Stimulated activated CD8-positive, alpha-beta memory T cell treated with anti-CD3 and anti-CD28 coated beads, Interleukin-15, amount 100 ng/mL, for 1 hour (primary cell): ENCODE measurements around the gene RBFOX2.
"Not testable (repeated sequence)": the region's sequence is repeated elsewhere in the genome, so short reads cannot be mapped to it uniquely, and the experiment has no call there.

Experiments
- DNase-seq: peaks from one replicate; pipeline ENCODE4 v3.0.0-alpha.2; 2020; ENCODE audit warnings: low read depth

RBFOX2 gene

DNA sequence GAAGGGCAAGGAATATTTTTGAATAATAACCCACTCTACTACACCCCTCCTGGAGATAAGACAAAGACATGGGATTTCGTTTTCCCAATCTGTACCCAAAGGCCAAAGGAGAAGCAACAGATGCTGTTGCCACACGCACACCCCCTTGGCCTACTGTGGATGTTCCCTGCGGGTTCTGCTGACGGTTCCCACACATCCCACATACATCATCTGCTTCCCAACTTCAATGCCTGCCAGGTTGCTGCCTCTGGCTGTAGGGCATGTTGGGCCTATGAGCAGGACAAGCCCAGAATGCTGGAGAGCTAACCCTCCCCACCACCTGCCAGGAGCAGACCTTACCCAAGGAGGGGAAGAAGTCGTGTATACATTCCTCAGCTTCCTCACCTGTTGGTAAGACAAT is 13.6 kb upstream of the RBFOX2 start:
- DNase-seq, result no peak

DNA sequence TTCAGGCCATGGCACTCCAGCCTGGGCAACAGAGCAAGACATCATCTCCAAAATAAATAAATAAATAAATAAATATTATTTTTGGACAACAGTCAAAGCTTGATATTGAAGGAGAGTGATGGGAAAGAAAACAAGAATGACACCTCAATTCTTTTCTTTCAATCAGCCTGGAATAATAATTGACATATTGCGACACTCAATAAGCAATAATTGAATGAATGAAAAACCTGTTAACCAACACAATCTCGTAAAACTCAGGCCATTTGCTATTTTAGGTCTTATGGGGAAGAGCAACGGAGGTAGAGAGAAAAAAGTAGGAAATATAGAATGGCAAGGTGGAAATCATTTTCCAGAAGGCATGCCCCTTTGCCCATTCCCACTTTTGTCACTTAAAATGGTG is 10.5 kb upstream of the RBFOX2 start:
- DNase-seq, result no peak

DNA sequence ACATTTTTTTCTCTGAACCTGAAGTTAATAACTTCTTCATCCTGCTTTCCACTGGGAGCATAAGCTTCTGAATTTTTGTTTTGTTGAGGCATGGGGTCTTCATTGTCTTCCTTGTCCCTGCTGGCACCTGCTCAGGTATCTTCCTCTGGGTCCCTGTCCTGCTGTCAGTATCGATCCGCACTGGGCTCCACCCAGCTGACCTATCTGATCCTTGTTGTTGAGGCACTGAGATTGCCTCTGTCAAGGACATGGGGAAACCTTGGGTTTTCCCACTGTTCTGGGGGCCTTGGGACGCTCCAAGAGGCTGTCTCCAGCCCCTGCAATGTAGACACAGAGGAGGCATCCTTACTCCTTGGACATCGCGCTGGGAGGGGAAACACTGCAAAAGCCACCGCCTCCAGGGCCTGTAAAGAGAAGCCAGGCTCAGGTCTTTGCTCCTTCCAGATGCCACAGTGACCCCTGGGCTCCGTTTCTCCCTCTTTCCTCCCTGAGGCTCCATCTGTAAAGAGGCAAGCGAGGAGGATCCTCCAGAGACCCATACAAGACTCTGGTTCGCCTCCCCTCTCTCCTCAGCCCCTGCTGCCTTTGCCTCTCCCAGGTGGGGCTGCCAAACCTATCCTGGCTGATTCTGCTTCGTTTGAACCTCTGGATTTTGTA is 8.6 kb upstream of the RBFOX2 start:
- DNase-seq, result no peak

DNA sequence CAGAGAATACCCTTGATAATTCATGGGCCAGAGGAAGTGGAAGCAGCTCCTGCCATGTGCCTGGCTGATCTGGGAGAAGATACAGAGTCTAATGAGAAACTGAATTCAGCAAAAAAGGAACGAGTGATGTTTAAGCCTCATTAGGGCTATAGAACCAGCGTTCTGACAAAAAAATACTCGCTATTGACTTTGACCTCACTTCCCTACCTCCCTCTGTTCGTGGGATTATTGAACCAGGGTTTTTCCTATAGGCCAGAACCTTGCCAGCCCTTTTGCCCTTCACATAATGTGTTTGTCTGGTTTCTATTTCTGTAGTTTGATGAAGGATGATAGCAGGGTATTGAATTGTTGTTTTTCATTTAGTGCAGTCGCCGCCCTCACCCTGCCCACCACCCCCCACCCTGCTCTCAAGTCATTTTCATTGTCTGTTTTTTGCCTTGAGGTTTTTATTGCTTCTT is 7.6 kb upstream of the RBFOX2 start:
- no peak for DNase-seq

DNA sequence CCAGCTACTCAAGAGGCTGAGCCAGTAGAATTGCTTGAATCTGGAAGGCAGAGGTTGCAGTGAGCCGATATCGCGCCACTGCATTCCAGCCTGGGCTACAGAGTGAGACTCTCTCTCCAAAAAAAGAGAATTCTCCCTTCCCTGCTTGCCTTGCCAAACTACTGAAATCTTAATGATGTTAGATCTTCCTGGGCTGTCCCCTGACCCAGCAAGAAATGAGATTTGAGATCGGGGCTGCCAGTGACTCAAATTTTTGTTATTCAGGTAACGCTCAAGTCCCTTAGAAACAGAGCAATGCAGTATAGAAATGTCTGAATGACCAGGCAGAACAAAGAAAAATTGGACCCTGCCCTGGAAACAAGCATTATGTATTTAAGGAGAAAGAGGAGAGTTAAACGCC is 4.0 kb upstream of the RBFOX2 start:
- DNase-seq, result no peak

DNA sequence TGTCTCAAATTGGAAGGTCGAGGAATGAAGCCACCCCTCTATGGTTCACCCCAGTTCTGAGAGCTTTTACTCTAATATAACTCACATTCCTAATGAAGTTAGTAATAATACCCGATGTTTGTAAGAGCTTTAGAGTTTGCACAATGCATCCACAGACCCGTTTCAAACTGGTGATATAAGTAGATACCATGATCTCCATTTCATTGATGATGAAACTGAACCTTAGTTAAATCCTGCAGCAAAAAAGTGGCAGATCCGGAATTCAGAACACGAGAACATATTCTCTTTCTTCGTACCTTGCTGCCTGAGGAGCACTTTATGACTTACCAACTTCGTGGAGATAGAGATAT is 757 bp upstream of the RBFOX2 start:
- DNase-seq, result no peak

DNA sequence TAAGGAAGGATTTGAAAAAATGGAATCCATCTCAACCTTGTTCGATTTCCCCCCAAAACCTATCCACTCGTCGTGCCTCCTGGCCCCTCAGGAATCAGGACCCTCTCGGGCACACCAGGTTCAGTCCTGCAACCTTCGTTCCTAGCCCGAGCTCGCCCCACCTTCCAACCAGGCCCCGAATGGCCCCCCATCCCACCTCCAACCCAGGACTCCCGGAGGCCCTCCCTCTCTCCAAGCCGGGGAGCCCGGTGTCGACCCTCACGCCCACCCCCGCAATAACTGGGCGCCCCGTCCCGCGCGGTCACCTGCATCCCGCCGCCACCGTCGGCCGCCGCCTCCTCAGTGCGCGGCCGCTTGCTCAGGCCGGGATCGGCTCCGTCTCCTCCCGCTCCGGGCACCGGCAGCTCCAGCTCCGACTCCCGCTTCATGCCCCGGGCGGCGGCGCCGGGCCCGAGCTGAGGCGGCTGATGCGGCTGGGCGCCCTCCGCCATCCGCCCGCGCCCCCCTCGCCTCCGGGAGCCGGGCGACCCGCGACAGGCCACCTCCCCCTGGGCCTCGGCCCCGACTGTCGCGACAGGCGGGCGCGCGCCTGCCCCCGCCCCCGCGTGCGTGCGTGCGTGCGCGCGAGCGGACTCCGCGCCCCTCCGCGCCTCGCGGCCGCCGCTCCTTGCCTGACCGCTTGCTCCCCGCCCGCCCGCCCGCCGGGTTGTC is 534 bp downstream of the RBFOX2 start:
- no peak for DNase-seq

DNA sequence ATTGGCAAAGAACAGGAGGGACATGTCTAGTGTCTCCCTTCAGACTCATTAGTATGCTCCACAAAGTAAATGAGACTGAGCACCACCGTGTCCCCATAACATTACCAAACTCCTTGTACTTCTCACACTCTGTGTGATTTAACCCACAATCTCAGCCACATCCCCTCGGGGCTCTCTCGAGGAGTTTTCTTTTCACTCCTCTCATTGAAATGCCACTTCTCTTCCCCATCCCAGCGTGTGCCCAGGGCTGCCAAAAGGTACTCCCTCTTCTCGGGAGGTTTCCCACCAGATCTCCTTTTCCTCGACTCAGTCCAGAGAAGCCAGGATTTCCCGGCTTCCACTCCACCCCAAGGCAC is 1.1 kb downstream of the RBFOX2 start:
- no peak for DNase-seq

DNA sequence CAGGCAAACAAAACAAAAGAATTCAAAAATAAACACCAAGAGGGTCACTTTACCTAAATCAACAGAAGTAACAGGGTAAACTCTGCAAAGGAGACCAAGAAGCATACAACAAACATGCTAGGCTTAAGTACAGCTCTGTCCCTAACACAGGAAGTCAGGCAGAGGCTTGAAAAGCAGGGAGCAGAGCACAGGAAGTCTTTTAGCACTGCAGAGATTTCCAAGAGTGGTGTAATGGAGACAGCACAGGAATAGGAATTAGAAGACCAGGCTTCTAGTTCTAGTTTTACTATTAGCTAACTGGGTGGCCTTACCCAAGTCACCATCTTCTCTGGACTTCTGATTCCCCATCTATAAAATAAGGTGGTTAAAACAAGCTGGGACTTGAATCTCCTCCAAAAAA is 1.9 kb downstream of the RBFOX2 start:
- DNase-seq, result no peak

DNA sequence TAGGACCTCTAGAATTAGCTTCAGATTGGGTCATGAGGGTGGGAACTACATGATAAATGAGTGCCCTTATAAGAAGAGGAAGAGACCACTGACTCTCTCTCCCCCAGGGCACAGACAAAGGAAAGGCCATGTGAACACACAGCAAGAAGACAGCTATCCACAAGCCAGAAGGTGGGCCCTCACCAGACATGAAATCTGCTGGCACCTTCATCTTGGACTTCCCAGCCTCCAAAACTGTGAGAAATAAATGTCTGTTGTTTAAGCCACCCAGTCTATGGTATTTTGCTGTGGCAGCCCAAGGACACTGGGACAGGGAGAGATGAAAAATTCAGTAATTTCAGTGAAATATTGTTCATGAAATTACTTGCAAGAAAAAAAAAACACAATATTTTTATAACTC is 5.9 kb downstream of the RBFOX2 start:
- DNase-seq, result no peak

DNA sequence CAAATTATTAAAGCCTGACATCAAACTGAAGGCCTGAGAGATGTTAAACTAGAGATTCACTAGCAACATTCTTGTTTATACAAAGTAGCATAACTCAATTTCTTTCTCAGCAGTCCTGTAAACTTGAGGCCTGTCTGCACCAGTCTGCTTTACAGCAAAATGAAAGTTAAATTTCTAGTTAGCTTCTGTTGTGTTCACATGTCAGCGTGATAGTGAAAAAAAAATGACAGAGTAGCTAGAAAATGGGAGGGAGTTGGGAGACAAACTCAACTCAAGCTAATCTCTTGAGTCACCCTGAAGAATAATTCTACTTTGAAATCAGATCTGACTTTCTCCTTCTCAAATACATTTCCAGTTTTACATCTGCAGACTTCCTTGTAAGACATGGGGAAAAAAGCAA is 6.5 kb downstream of the RBFOX2 start:
- no peak for DNase-seq

DNA sequence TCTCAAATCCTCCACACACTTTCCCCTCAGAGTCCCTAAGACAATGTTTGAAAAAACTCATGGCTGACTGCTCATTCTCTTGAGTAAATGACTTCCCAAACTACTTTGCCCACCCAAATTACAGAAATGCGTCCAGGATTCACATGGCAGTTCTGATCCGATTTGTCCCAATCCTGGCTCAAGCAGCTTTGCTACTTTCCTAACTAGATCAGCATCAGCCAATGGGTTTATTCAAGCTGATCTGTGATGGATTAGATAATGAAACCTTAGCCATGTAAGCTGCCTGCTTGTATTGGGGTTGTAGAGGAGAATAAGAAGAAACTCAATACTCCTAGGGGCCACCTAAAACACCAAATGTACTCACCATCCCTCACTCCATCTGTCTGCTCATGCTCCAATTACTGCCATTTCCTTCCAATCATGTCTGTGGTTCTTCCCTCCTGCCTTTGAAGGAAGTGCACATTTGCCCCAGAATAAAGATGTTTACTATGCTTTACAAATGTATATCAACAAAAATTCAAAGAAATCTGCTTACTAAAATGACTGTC is 6.9 kb downstream of the RBFOX2 start:
- DNase-seq, result no peak

DNA sequence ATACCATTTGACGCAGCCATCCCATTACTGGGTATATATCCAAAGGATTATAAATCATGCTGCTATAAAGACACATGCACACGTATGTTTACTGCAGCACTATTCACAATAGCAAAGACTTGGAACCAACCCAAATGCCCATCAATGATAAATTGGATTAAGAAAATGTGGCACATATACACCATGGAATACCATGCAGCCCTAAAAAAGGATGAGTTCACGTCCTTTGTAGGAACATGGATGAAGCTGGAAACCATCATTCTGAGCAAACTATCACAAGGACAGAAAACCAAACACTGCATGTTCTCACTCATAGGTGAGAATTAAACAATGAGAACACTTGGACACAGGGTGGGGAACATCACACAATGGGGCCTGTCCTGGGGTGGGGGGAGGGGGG is 7.8 kb downstream of the RBFOX2 start:
- DNase-seq, result not testable (repeated sequence)

DNA sequence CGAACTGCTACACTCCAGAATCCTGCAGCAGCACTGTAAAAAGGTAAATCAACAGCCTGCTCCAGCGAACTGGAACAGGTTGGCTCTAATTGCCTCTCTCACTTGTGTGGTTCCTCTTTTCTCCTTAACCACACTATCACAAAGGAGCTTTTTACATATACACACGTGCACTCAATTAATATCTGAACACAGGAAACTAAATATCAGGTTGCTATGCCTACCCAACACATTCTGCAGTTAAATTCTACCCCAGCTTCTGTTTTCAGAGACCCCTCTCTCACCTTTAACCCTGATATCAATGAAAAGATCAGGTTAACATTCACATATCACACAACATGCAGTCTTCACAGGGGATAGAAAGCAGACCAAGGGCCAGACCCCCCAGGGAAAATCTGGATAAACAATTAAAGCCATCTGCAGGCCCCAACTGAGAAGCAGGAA is 11.0 kb downstream of the RBFOX2 start:
- DNase-seq, result no peak

DNA sequence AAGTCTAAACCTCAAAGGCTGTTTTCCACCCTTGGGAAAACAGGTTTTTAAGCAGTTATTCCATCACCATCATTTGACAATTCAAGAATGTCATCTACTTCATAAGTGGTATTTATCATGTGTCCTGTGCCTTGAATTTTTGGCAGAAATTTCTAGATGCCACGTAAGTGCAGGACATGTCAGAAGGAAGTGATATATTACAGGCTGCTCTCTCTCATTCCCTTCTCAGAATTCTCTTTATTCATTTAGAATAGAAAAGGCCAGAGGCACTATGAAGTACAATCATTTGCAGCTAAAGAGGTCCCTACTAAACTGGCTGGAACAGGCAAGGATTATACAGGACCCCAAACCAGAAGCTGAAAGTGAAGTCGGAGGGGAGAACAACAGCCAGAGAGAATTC is 11.9 kb downstream of the RBFOX2 start:
- no peak for DNase-seq

DNA sequence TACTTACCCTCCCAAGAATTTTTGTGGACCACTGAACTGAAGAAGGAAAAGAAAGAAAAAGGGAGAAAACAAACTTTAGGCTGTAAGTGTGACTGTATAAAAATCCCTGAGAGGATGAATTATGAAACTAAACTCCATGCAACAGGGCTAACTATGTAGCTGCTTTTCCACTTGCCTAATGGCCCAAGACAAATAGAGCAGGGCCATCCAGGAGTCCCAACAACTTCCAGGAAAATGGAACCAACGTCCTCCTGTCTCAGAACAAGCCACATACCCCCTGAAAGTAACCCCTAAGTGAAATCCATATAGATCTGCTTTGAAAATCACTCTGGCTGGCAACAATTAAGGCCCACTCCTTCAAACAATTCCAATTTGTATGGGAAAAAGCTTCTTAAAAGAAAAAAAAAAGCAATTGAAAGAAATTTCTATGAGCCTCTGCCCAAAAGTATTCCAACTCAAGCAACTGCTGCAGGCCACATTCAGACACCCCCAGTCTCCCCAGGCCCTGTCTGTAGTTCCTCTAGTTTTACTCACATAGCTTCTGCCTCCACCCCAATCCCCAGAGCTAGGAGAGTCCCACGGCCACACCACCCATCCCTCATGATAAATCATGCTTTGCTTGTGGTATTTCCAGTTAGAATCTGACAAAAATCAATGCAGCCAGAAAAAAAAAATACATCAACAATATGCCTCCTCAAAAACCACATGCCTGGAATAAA is 12.7 kb downstream of the RBFOX2 start:
- DNase-seq, result no peak

DNA sequence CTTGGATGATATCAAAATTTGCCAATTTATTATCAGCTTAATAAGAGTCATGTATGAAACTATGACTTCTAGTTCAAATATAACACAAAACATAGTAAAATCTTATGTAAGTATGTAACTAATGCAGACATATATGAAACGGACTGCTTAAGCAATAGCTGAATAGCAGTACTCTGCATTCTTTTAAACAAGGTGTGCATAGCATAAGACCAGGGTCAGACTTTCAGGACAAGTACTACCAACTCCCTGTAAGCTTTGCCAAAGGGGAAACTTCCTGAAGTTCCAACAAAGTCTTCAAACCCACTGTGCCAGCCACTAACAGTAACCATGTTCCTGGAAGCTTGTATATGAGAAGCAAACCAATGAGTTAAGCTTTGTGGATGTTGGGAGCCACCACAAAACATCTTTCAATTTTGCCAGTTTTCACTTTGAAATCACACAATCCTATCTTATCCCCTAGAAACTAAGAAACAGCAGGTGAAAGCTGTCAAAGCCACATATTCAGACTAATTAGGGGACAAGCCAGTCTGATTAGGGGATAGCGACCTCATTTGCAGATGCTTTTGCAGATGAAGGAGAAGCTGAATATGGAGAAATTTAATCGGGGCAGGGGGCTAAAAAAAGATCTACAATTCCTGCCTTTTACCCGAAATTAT is 13.3 kb downstream of the RBFOX2 start:
- no peak for DNase-seq

DNA sequence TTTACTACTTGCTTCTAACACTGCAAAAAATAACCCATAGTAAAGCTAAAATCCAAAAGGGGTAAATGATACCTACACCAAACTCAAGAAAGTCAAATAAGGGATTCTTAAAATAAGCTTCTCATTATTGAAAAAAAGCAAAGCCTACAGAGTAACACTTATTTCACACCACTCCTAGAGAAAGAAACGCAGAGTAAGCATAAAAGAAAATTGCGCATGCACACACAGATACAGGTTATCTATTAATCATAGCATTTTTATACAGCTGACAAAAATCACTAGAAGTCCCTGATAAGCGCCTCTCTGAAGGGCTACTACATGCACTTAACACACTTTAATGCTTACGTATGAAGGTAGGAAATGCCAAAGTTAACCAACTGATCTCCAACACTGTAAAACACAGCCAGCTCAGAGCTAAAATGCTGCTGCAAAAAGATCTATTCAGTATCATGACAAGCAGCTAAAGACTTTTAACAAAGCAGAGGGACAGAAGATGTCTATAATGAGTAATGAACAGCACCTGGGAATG is 14.0 kb downstream of the RBFOX2 start:
- DNase-seq, result no peak

DNA sequence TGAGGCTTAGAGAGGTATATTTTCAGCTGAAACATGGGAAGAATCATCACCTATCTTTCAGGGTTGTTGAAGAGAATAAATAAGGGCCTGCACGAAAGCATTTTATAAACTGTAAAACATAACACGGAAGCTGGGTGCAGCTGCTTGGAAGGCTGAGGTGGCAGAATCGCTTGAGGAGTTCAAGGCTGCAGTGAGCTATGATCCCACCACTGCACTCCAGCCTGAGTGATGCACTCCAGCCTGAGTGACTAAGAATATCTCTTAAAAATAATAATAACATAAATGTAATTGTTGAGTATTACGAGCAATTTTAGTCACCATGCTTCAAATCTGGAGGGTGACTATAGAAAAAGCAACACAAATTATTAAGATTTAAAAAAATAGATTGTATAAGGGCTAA is 16.3 kb downstream of the RBFOX2 start:
- DNase-seq, result no peak

DNA sequence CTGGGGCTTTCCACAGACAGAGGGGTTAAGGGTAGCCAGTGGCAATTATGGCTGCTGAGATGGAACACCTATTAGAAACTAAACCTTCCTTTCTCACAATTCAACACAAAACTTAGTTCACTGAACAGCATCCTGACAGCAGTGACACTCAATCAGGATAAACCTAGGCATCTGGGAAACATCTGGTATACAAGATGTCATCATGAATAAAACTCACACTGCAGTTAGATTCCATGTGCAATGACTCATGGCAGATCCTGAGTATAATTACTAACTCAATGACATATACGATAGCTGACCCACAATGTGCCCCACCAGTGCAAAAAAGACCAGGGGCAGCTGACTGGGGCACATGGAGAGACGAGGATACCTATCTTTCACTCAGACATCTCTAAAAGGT is 17.7 kb downstream of the RBFOX2 start:
- DNase-seq, result no peak

DNA sequence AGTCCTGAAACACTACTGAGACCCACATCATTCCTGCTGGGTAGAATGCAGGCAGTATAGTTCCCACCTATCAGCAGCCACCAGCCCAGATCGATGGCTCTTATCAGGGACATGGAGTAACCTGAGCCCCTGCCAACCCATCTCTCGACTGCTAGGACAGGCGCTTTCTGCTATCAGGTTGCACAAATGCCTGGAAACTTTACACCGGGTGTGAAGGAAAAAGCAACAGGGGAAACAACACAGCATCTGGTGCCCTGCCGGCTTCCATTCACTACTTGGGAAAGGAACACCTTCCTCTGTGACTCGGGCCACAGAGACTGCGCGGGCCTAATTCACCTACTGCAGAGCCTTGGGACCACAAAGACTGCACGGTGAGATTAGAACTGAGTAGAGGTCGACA is 18.5 kb downstream of the RBFOX2 start:
- DNase-seq, result no peak

DNA sequence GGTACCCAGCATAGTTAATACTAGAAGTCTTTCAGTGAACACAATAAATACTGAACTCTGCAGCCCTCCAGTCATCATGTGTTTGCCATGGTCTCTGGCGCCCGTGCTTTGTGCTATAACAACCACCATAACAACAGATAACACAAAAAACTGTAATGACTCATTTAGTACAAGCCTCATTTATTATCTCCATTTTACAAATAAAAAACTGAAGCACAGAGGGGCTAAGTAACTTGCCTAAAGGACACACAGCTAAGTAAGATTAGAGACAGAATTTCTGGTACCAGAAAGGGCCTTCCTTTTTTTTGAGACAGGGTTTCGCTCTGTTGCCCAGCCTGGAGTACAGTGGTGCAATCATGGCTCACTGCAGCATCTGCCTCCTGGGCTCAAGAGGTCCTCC is 19.5 kb downstream of the RBFOX2 start:
- no peak for DNase-seq
